NCI-H748 treated with DMSO at 0.1 percent for 48 hours (cell line): ENCODE results near the gene WWC1.

ENCODE experiments used
- DNase-seq: peaks from one replicate; lab custom pipeline; 2025; lab: John Stamatoyannopoulos, UW

The WWC1 gene

GRCh38 chr5:168486136-168486879 lies 194.9 kb downstream of the WWC1 start, which contains the start of gene RARS1:
Gene RARS1 (plus strand): TSS chr5:168486471. CDS start chr5:168486499, 28 bp downstream.
- peak; percentile 73 for DNase-seq

- DNase-seq: no peak
Observed at GRCh38 chr5:168489059-168489458, 197.6 kb downstream of the WWC1 start.

- no peak for DNase-seq
Observed at GRCh38 chr5:168494057-168494555, 202.7 kb downstream of the WWC1 start.

- no peak for DNase-seq
Observed at GRCh38 chr5:168502563-168503237, 211.3 kb downstream of the WWC1 start.

- no peak for DNase-seq
Observed at GRCh38 chr5:168513861-168514428, 222.5 kb downstream of the WWC1 start.
